GM21529 (cell line): Measurements from ENCODE around the gene SFT2D1.

Experiments
- ATAC-seq: cut with Tn5 transposase; IDR thresholded peaks from one replicate; pipeline ENCODE4 v1.9.1; 2021; ENCODE audit not compliant: unreplicated experiment

The SFT2D1 gene

DNA sequence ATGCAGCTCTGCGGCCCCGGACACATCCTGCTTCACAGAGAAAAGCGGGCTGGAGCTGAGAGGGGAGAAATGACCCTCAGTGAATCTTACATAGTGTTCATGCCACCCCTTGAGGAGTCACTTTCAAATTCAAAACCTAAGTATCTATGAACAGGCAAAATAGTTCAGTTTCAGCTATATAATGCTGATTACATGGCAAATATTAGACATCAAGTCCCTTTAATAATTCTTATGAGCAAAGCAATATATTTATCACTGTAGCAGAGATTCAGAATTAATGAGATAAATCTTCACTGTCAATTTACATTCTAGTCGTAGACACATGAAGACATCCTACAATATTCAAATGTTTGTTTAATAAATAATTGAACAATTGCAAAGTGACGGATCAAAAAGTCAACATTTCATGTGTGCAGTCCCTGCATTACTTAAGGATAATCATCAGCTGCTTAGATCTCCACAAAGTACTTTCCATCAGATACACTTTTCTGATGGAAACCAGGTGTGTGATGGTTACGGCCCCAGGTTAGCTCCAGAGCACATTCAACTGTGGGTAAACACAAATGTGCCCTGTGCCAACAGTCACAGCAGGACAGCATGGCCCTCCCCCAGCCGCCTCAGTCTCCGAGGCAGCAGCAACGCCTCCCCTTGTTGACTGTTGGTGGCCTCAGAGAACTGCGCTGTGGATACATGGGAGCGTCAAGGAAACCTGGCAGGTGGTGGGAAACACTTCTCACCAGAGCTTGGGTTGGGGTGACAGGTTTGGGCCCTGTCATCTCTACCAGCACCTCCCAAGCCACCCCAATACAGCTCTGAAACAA, 33.4 kb downstream of the SFT2D1 start:
- ATAC-seq: no peak

GRCh38 chr6:166308033-166308768, 34.1 kb downstream of the SFT2D1 start, which contains the start of gene PRR18:
Gene PRR18 (minus strand): TSS chr6:166308392. CDS start chr6:166308142, 250 bp downstream.
- ATAC-seq: peak; percentile 59

DNA sequence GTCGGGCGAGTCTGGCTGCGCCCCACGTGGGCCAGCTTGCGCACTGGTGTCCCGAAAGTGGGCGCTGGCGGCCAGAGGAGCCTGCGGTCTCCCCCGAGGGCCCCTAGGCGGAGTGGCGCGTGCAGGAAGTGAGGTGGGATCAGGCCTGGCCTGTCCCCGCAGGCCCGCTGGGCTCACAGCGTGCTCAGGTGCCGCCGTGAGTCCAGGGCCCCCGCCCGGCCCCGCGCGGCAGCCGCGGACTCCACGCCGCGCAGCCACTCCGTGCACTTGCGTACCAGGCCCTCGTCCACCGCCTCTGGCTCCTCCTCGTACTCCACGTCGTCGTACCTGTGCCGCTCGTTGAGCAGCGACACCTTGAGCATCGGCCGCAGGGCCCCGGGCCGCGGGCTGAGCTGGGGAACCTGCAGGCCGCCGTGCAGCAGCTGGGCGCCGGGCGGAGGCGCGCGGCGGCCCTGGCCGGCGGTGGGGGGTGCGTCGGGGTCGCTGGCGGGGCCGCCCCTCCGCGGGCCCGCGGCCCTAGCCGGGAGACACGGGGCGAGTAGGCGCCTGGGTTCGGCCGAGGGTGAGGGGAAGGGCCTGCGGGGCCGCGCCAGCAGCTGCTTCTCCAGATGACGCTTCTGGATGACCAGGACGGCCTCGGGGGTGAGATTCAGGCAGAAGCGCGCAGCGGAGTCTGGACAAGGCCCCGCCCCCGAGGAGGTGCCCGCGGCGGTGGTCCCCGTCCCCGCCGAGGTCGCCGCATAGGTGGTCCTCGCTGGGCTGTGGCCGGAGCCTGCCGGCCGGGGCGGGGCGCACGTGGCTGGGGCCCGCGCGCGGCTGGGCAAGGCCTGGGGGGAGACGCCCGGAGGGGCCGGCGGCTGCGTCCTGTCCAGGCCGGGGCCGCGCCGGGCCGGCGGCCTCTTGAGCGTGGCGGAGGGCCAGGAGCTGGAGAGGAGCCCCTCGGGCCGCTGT, 35.0 kb downstream of the SFT2D1 start:
- ATAC-seq: peak; percentile 33

DNA sequence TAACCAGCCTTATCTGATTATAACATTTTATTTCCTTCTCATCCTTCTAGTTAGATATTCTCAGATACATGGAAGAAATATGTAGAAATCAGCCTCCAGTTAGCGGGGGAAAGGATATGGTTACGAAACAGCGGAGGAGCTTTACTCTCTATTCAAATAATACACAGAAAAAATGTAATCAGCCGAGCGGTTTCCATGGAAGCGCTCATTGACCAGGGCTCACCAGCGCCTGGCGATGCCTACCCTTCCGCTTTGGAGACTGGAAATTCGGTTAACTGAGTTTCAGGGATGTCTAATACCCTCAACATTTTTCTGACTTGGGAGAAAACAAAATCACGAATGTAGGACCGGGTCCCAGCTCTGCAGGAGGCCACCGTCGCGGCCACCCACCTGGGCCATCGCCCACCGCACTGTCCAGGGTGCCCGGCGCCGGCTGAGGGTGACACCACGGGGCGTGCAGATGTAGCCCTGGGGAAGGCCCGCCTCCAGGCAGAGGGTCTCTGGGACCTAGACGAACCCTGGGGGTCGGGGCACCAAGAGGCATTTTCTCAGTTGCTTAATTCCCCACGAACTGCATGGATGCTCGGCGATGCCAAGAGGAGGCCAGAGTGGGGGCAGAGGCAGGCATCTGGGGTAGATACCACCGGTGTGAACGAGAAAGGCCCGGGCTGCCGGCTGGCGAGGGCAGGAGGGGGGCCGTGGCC, 35.8 kb downstream of the SFT2D1 start:
- no peak for ATAC-seq

GRCh38 chr6:166305562-166306117, 36.7 kb downstream of the SFT2D1 start:
- no peak for ATAC-seq

- ATAC-seq: no peak
These were observed 38.2 kb downstream of the SFT2D1 start for GRCh38 chr6:166304106-166304505.

- no peak for ATAC-seq
These were observed 40.5 kb downstream of the SFT2D1 start for GRCh38 chr6:166301611-166302529.

- ATAC-seq: no peak
These were observed 41.9 kb downstream of the SFT2D1 start for GRCh38 chr6:166300357-166300987.

GRCh38 chr6:166297606-166298005, 44.7 kb downstream of the SFT2D1 start:
- ATAC-seq: no peak

DNA sequence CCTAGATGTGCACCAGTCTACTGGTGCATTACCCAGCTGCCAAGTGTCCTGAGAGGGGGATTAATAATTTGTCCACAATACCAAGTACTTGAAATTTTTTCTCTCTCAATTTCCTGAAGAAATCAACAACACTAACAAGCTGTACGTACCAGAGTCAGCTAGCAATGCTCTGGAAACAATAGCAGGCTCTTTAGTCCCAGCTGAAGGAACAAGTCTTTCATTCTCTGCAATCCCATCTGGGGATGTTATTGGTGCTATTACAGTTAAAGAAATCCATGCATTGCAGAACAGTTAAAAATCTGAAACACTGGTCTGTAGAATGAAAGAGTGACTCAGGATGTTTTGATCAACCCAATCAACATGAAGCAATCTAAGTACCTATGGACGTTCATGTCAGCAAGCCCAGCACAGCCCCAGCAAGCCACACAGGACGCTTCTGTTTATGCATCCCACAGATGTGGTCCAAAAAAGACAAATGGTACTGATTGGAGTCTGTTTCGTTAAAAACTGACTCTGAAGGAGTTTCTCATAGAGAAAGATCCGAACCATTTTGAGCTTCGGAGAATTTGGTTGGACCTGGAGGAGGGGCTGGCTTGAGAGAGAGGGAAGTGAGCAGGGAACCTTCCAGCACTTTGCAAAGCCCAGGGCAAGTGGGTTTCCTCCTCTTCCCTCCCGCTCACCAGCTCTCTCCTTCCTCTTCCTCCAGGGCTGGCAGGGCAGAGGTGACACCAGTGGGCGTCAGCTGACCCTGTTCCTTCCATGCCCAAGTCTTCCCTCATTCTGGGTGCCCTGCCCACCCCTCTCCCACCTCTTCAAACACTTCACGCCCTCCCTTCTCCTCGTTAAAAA, 46.1 kb downstream of the SFT2D1 start:
- no peak for ATAC-seq

DNA sequence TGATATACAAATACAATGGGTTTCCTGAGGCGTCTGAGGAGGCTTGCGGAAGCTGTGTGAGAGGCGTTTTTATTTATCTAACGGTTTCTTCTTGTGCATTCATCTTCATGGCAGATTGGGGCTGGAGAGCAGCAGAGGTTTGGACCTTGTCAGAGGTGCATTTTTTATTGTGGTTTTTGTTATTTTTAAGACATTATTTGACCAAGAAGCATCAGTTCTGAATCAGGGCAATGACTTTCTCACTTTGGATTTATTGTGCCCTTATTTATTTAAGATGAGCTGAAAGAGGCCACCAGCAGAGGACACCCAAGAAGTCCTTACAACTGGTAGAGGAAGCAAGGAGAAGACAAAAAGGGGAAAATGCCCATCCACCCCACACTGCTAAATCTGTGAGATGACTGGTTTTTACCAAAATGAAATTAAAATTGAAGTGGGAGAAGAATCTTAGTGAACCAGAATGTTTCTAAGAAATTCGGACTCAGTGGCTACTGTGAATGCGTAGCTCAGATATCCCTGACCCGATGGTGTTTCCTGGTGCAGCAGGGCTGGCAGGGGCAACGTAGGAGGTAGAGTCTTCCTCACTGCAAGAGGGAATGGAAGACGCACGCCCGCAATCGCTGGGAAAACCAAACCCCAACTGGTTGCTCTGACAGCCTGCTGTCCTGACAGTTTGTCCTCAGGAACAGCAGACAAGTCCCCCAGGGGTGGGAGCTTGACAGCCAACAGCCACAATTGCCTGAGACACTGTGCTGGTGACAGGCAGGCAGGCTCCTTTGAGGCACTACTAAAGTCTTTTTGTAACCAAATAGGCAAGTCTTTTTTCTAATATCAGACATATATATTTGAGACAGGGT, 48.4 kb downstream of the SFT2D1 start:
- ATAC-seq: no peak

- no peak for ATAC-seq
These were observed 52.9 kb downstream of the SFT2D1 start for GRCh38 chr6:166289207-166290060.

DNA sequence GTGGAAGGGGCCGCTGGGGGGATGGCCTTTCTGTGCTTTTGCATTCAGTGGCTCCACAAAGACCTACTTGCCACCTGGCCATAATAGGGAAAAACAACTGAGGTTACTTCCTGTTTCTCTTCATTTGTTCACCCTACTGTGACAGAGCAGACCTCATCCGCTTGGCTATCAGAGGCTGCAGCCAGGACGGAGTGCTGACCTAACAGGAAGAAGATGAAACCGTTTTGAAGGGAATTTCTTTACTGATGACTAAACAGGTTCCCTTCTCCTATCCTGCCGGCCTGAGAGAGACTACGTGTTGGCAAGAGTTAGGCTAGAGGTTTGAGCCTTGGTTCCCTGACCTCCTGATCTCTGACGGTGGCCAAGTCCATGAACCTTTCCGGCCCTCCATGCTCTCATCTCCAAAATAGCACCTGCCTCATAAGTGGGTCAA, 55.5 kb downstream of the SFT2D1 start:
- peak; percentile 98 for ATAC-seq

GRCh38 chr6:166285233-166285632, 57.1 kb downstream of the SFT2D1 start:
- no peak for ATAC-seq

DNA sequence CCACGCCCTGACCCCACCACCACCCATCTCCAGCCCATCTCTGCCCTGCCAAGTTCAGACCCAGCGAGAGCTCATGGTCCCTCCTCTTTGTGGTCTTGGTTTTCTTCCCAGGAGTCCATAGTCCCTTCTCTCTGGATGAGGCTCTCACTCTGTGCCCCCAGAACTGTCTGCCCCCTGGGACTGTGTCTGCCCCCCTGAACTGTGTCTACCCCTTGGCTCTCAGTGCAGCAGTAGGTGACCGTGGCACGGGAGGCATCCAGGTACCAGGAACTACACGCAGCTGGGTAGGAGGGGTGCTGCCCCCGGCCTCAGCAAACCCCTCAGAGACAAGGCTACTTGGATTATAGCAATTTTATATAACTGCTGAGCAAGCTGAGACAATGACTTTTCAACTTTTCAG, 57.7 kb downstream of the SFT2D1 start:
- ATAC-seq: no peak
